SJCRH30 (cell line): ENCODE data around the gene LBR. TPM values are rescaled to one million over a fixed set of nuclear protein-coding genes. Genes with fewer than 3 reads are reported as not detected.

Experiments used
- DNase-seq, 2 experiments: peaks; one replicate each; pipeline ENCODE4 v3.0.0-alpha.2; 2015 to 2020
- H3K27ac ChIP-seq: fragments of 250-450 bp; sonication (Bioruptor Pico); 2 replicates; pipeline ENCODE4 v1.5.1; 2020; ENCODE audit warnings: mild to moderate bottlenecking, moderate library complexity
- H3K27me3 ChIP-seq: fragments of 250-450 bp; sonication (Bioruptor Pico); 2 replicates; pipeline ENCODE4 v1.5.1; 2020; ENCODE audit warnings: mild to moderate bottlenecking, moderate library complexity
- H3K36me3 ChIP-seq: fragments of 250-450 bp; sonication (Bioruptor Pico); 2 replicates; pipeline ENCODE4 v1.5.1; 2020; ENCODE audit warnings: mild to moderate bottlenecking, moderate library complexity
- H3K4me1 ChIP-seq: fragments of 250-450 bp; sonication (Bioruptor Pico); 2 replicates; pipeline ENCODE4 v1.5.1; 2020; ENCODE audit warnings: mild to moderate bottlenecking, moderate library complexity
- H3K4me3 ChIP-seq: fragments of 250-450 bp; sonication (Bioruptor Pico); 2 replicates; pipeline ENCODE4 v1.5.1; 2020; ENCODE audit warnings: mild to moderate bottlenecking, moderate library complexity
- H3K9me3 ChIP-seq: fragments of 250-450 bp; sonication (Bioruptor Pico); replicated peaks from 2 replicates; pipeline ENCODE4 v1.5.1; 2020; ENCODE audit warnings: mild to moderate bottlenecking, moderate library complexity
- total RNA-seq: library from RNA; depleted of rRNA; stranded (reverse); fragments of >200 nt; shearing (Covaris generic); gene quantifications from 2 replicates; pipeline ENCODE4 v1.2.3, GENCODE V29; 2014; rRNA removed

Gene LBR
- total RNA-seq, 1 experiment from 2014 or later = 145 TPM

- Histone ChIP-seq H3K36me3 (no peaks in the 10 kb centered on the region), H3K4me1 (no peaks in the 10 kb centered on the region), H3K27ac (no peak overlapping the region), H3K9me3 (no peaks in the 10 kb centered on the region), H3K27me3 (peaks cover 6% of the 10 kb centered on the region; the same call in 1 of the 2 replicates), H3K4me3 (no peak overlapping the region)
- DNase-seq = no peak
These were observed 61.8 kb downstream of the LBR start for GRCh38 chr1:225366018-225366417.

DNA sequence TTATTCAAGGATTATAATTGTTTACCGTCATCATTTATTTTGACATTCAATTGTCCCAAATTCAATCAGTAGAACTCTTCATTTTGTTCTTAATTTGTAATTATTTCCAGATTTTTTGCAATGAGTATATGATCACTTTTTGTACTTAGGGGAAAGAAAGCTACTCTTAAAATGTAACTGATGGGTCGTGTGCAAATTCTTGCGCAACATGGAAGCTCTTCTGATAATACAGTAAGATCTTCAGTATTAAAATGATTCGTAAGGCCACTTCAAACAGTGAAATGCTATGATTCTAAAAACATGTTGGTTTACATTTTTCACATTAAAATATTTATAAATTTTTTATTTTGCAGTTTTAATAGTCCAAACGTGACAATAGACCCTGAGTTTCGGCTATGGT, 63.4 kb downstream of the LBR start:
- Histone ChIP-seq H3K27ac (no peak overlapping the region), H3K36me3 (no peaks in the 10 kb centered on the region), H3K9me3 (no peaks in the 10 kb centered on the region), H3K4me1 (no peaks in the 10 kb centered on the region), H3K4me3 (no peak overlapping the region), H3K27me3 (peaks cover 3% of the 10 kb centered on the region; the same call in 1 of the 2 replicates)
- no peak for DNase-seq

DNA sequence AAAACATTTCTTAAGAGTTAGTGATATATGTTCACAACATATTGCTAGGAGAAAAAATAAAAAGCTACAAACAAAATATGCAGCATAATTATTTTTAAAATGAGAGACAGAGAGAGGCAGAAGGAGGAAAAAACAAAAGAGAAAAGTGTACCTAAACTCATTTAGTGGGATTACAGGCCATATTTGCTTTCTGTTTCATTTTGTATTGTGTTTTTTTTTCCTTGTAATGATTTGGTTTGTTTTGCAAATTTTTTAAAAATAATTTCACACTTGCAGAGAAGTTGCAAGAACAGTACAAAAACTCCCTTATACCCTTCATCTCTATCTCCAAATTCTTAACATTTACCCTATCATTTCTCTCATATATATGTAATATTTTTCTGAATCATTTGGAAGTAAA, 65.0 kb downstream of the LBR start:
- DNase-seq = no peak
- Histone ChIP-seq H3K4me1 (no peaks in the 10 kb centered on the region), H3K27ac (no peak overlapping the region), H3K27me3 (no peaks in the 10 kb centered on the region), H3K36me3 (no peaks in the 10 kb centered on the region), H3K9me3 (no peaks in the 10 kb centered on the region), H3K4me3 (no peak overlapping the region)

- Histone ChIP-seq H3K36me3 (no peaks in the 10 kb centered on the region), H3K9me3 (no peaks in the 10 kb centered on the region), H3K27me3 (no peaks in the 10 kb centered on the region), H3K4me1 (no peaks in the 10 kb centered on the region), H3K27ac (no peak overlapping the region), H3K4me3 (no peak overlapping the region)
- no peak for DNase-seq
These were observed 66.7 kb downstream of the LBR start for GRCh38 chr1:225361176-225361575.

GRCh38 chr1:225360119-225360518, 67.7 kb downstream of the LBR start:
- no peaks in the 10 kb centered on the region for H3K4me1 ChIP-seq
- H3K9me3 ChIP-seq = no peaks in the 10 kb centered on the region
- H3K27me3 ChIP-seq = no peaks in the 10 kb centered on the region
- H3K27ac ChIP-seq = no peak overlapping the region
- H3K4me3 ChIP-seq = no peak overlapping the region
- DNase-seq = no peak
- no peaks in the 10 kb centered on the region for H3K36me3 ChIP-seq

GRCh38 chr1:225355863-225356262, 72.0 kb downstream of the LBR start:
- Histone ChIP-seq H3K27ac (no peak overlapping the region), H3K4me1 (no peaks in the 10 kb centered on the region), H3K27me3 (no peaks in the 10 kb centered on the region), H3K9me3 (no peaks in the 10 kb centered on the region), H3K36me3 (no peaks in the 10 kb centered on the region), H3K4me3 (no peak overlapping the region)
- DNase-seq = no peak

DNA sequence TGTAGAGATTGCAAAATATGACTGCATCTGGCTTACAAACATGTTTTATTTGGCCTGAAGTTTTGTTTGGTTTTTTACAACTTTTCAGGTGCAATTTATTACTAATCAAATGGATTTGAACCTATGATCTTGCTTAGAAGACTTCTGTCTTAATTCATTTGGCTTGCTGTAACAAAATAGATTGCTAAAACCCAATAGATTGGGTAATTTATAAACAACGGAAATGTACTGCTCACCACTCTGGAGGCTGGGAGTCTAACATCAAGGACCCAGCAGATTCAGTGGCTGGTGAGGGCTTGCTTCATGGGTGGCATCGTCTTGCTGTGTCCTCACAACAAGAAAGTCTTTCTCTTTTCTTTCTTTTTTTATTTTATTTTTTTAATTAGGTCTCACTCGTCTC, 72.9 kb downstream of the LBR start:
- H3K27ac ChIP-seq = no peak overlapping the region
- H3K9me3 ChIP-seq = no peaks in the 10 kb centered on the region
- H3K4me1 ChIP-seq = no peaks in the 10 kb centered on the region
- no peaks in the 10 kb centered on the region for H3K27me3 ChIP-seq
- no peak overlapping the region for H3K4me3 ChIP-seq
- no peak for DNase-seq
- no peaks in the 10 kb centered on the region for H3K36me3 ChIP-seq

Other genes starting within 250 kb of the LBR start
- 206 and 246 TPM in 2 replicates for gene ENAH, start 225.1 kb upstream of the LBR start, total RNA-seq